Ovary (tissue), 9 donors: ENCODE measurements around the gene MCMBP. TPM values are rescaled to one million over a fixed set of nuclear protein-coding genes. Genes with fewer than 3 reads are reported as not detected.

Source experiments
- DNase-seq, 5 donors: peaks; one replicate each; pipeline ENCODE4 v3.0.0-alpha.2; 2019 to 2020
- H3K27ac ChIP-seq, 2 donors: fragments of 200-600 bp; one replicate each; pipeline versions ENCODE4 v1.5.1 to v1.8.0; 2019 to 2022
- H3K27me3 ChIP-seq: fragments of 200-600 bp; one replicate; pipeline ENCODE4 v1.8.0; 2022
- H3K36me3 ChIP-seq: fragments of 200-600 bp; sonication (generic); one replicate; pipeline ENCODE4 v1.5.1; 2019
- H3K4me1 ChIP-seq: one replicate; pipeline ENCODE4 v1.8.1; 2013; ENCODE audit warnings: mild to moderate bottlenecking, moderate library complexity; ENCODE audit not compliant: insufficient read depth
- H3K4me3 ChIP-seq: fragments of 200-600 bp; sonication (generic); one replicate; pipeline ENCODE4 v1.5.1; 2017
- H3K9me3 ChIP-seq, 2 donors: fragments of 200-600 bp in 1 of 2; sonication (generic) in 1 of 2; one replicate each; pipeline versions ENCODE4 v1.5.1 to v1.8.1; 2013 to 2019; ENCODE audit warnings: mild to moderate bottlenecking in 1 of 2, moderate library complexity in 1 of 2
- CTCF ChIP-seq, 3 donors: fragments of 450-650 bp in 2 of 3; fragments of 200-600 bp in 1 of 3; IDR thresholded peaks; one replicate each; pipeline versions ENCODE4 v1.5.1 to v1.8.0; 2016 to 2022; ENCODE audit warnings: antibody characterized with exemption in 3 of 3, mild to moderate bottlenecking in 1 of 3
- EP300 ChIP-seq: sonication (generic); formaldehyde crosslinking; IDR thresholded peaks from one replicate; pipeline ENCODE4 v1.6.1; 2017; ENCODE audit warnings: antibody characterized with exemption
- POLR2A ChIP-seq: fragments of 450-650 bp; IDR thresholded peaks from one replicate; pipeline ENCODE4 v1.6.1; 2017; ENCODE audit warnings: antibody characterized with exemption, mild to moderate bottlenecking, moderate library complexity
- WGBS, 3 donors: extraction: QIAGEN DNeasy Blood & Tissue Kit in 1 of 3; methylation state at CpG; one replicate each; pipeline versions ENCODE4 v1.1.5 to v1.1.7; 2013 to 2017; 5-methylcytosine and 5-hydroxymethylcytosine counted together
- intact Hi-C, 4 donors: fragments of 100-400 bp; cut with DNase I; formaldehyde crosslinking; loops; one replicate each; pipeline versions ENCODE4 v1.11.0 to v1.15.1; 2022 to 2023
- polyA plus RNA-seq, 2 donors: library from polyadenylated mRNA; stranded (reverse); fragments of 200-250 nt in 1 of 2; fragments of 350-450 nt in 1 of 2; fragmentation: Illumina TruSeq in 1 of 2; extraction: RNeasy Lipid Tissue Mini Kit (QIAGEN cat#74804) in 1 of 2; gene quantifications; one replicate each; pipeline ENCODE4 v1.2.3, GENCODE V29; 2013 to 2014
- total RNA-seq, 7 donors: library from RNA; depleted of rRNA in 2 of 7; stranded (reverse); fragments of >200 nt in 2 of 7; fragmentation: NEBNext Ultra II Directional in 3 of 7; extraction: Animal tissue kit (Norgen Biotek cat#: 25700) in 3 of 7; gene quantifications; one replicate each; pipeline versions ENCODE4 v1.1.0 to v1.2.4, GENCODE V29; 2016 to 2023
- donor health status: DM: no; HTN: no; CAD: no; lungs with moderate emphysema.
- donor health status: DM: no; HTN: no; CAD: no.
- donor health status: Bipolar disorder and iron deficiency.
- donor health status: DM: yes; HTN: yes; CAD: no.
- donor health status: DM: no; HTN: no; CAD: no.
- donor health status: DM: yes; HTN: yes; CAD: no.

Gene MCMBP
- total and polyA plus RNA-seq, 9 donors = 31.7 to 61.0 (median 50.6) TPM

DNA sequence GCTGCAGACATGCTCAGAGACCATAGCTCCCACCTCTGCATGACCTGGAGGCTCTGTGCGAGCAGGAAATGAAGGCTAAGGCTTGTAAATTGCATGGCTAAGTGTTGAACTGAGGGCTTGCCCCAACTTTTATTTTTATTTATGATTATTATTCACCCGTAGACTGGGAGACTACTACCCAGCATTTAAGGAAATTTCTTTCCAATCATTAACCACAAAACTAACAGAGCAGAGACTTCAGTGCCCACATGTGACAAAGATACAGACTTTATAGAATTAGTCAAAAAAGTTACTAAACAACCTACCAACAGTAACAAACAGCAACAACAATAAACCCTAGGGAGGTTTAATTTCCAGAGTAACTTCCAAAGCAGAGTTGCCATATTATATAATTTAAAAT lies 39.7 kb downstream of the MCMBP start:
- no peaks in the 10 kb centered on the region for H3K9me3 ChIP-seq
- 94 to 98% (median 97%) methylated on average over 2 of the region's 2 CpGs for WGBS, 3 donors
- TF ChIP-seq EP300 = no peak
- H3K27me3 ChIP-seq = no peaks in the 10 kb centered on the region
- no peak for DNase-seq
- no peaks in the 10 kb centered on the region for H3K4me1 ChIP-seq
- H3K36me3 ChIP-seq = no peaks in the 10 kb centered on the region
- intact Hi-C loops = no loop called here
- H3K4me3 ChIP-seq = no peak overlapping the region
- H3K27ac ChIP-seq = no peak overlapping the region

DNA sequence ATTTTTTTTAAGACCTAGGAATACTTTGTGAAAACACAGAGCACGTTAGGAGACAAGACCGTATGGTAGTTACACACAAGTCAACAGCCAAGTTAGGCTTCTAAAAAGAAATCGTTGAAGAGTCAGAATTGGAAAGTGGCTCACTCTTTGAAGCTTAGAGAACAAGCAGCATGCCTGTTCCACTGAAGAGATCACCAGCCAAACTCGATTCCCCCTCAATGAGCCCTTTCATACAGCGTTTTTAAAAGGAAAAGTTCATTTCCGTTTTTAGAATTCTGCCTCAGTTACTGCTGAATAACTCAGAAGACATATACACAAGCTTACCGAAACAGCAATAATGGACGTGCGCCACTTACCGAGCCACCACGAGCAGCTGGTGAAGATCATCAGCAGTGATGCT lies 41.0 kb downstream of the MCMBP start:
- Histone ChIP-seq H3K9me3 (no peaks in the 10 kb centered on the region), H3K27ac (no peak overlapping the region), H3K4me1 (no peaks in the 10 kb centered on the region), H3K36me3 (no peaks in the 10 kb centered on the region), H3K27me3 (no peaks in the 10 kb centered on the region), H3K4me3 (no peak overlapping the region)
- DNase-seq = no peak
- 86 to 92% (median 87%) methylated on average over 11 of the region's 11 CpGs for WGBS, 3 donors
- intact Hi-C loops = no loop called here
- TF ChIP-seq EP300 (no peak), POLR2A (no peak), CTCF (IDR thresholded peaks at IDR 0.05) (no peak)

GRCh38 chr10:119830851-119831250 lies 41.8 kb downstream of the MCMBP start:
- Histone ChIP-seq H3K27ac (no peak overlapping the region), H3K4me3 (no peak overlapping the region), H3K4me1 (no peaks in the 10 kb centered on the region), H3K27me3 (no peaks in the 10 kb centered on the region), H3K36me3 (no peaks in the 10 kb centered on the region), H3K9me3 (no peaks in the 10 kb centered on the region)
- TF ChIP-seq EP300 = no peak
- intact Hi-C loops = no loop called here
- DNase-seq = no peak
- 84 to 94% (median 93%) methylated on average over 4 of the region's 4 CpGs for WGBS, 3 donors

GRCh38 chr10:119829429-119829828 lies 43.2 kb downstream of the MCMBP start:
- Histone ChIP-seq H3K4me3 (no peak overlapping the region), H3K27ac (no peak overlapping the region), H3K36me3 (no peaks in the 10 kb centered on the region), H3K4me1 (no peaks in the 10 kb centered on the region), H3K9me3 (no peaks in the 10 kb centered on the region), H3K27me3 (no peaks in the 10 kb centered on the region)
- no peak for DNase-seq
- intact Hi-C loops = no loop called here
- WGBS, 3 donors = 86 to 90% (median 86%) methylated on average over 7 of the region's 7 CpGs
- TF ChIP-seq CTCF (IDR thresholded peaks at IDR 0.05) (no peak), EP300 (no peak), POLR2A (no peak)

DNA sequence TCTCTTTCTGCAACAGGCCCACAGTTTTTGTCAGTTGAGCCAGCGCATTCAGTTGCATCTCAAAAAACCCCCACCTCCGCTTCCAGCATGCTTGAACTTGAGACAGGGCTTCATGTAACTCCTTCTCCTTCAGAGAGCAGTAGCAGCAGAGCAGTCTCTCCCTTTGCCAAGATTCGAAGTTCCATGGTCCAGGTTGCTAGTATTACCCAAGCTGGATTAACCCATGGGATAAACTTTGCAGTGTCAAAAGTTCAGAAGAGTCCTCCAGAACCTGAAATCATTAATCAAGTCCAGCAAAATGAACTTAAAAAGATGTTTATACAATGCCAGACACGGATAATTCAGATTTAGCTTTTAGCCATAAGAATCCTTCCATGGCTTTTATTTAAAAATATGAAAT lies 45.2 kb downstream of the MCMBP start:
- no peak overlapping the region for H3K4me3 ChIP-seq
- H3K9me3 ChIP-seq = no peaks in the 10 kb centered on the region
- no peak overlapping the region for H3K27ac ChIP-seq
- no peaks in the 10 kb centered on the region for H3K27me3 ChIP-seq
- WGBS, 3 donors = 79 to 85% (median 81%) methylated on average over 4 of the region's 4 CpGs
- no peaks in the 10 kb centered on the region for H3K4me1 ChIP-seq
- TF ChIP-seq CTCF (IDR thresholded peaks at IDR 0.05) = no peak
- TF ChIP-seq EP300 = no peak
- no peak for TF ChIP-seq POLR2A
- intact Hi-C loops = no loop called here
- no peaks in the 10 kb centered on the region for H3K36me3 ChIP-seq
- no peak for DNase-seq

DNA sequence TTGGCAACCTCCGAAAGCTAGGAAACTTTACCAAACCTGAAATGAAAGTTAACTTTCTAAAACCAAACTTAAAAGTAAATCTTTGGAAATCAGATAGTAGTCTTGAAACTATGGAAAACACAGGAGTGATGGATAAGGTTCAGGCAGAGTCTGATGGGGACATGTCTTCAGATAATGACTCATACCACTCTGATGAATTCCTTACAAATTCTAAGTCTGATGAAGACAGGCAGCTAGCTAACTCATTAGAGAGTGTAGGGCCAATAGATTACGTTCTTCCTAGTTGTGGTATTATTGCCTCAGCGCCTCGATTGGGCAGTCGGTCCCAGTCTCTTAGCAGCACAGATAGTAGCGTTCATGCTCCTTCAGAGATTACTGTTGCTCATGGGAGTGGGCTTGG lies 45.9 kb downstream of the MCMBP start:
- no peaks in the 10 kb centered on the region for H3K27me3 ChIP-seq
- no peaks in the 10 kb centered on the region for H3K9me3 ChIP-seq
- intact Hi-C loops = no loop called here
- WGBS, 3 donors = 87 to 90% (median 90%) methylated on average over 6 of the region's 6 CpGs
- no peak overlapping the region for H3K4me3 ChIP-seq
- H3K27ac ChIP-seq = no peak overlapping the region
- H3K4me1 ChIP-seq = no peaks in the 10 kb centered on the region
- no peak for DNase-seq
- H3K36me3 ChIP-seq = no peaks in the 10 kb centered on the region
- no peak for TF ChIP-seq CTCF (IDR thresholded peaks at IDR 0.05)
- no peak for TF ChIP-seq EP300
- TF ChIP-seq POLR2A = no peak
